ENCODE data around the gene PSMC5. TPM values are rescaled to one million over a fixed set of nuclear protein-coding genes. Genes with fewer than 3 reads are reported as not detected.
"Not testable (repeated sequence)": the region's sequence is repeated elsewhere in the genome, so short reads cannot be mapped to it uniquely, and the experiment has no call there.

Gene PSMC5
- total and polyA plus RNA-seq, 10 donors, result 74.5 to 175 (median 99.9) TPM

DNA sequence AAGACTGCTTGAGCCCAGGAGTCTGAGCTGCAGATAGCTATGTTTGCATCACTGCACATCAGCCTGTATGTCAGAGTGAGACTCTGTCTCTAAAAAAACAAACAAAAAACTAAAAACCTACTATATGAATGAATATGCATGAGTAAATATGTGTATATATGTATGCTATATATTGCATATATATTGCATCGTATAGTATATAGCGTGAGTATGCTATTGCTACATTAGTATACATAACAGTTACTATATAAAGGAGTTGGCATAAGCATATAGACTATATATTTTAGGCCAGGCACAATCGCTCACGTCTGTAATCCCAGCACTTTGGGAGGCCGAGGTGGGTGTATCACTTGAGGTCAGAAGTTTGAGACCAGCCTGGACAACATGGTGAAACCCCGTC lies 37.2 kb upstream of the PSMC5 start:
- no peak for DNase-seq
- 90 to 96% (median 95%) methylated on average over 6 of the region's 6 CpGs for WGBS, 5 donors
- no peak overlapping the region for H3K27ac ChIP-seq
- H3K4me1 ChIP-seq, result peaks cover 0 to 30% (median 0%) of the 10 kb centered on the region in 6 donors
- intact Hi-C loops (cut with DNase I; ENCODE audit: low total_unique reads), result no loop called here
- H3K9me3 ChIP-seq, result no peaks in the 10 kb centered on the region
- peaks cover 8 to 99% (median 82%) of the 10 kb centered on the region in 6 donors for H3K36me3 ChIP-seq
- H3K4me3 ChIP-seq, result no peak overlapping the region
- TF ChIP-seq, protein P1, sequence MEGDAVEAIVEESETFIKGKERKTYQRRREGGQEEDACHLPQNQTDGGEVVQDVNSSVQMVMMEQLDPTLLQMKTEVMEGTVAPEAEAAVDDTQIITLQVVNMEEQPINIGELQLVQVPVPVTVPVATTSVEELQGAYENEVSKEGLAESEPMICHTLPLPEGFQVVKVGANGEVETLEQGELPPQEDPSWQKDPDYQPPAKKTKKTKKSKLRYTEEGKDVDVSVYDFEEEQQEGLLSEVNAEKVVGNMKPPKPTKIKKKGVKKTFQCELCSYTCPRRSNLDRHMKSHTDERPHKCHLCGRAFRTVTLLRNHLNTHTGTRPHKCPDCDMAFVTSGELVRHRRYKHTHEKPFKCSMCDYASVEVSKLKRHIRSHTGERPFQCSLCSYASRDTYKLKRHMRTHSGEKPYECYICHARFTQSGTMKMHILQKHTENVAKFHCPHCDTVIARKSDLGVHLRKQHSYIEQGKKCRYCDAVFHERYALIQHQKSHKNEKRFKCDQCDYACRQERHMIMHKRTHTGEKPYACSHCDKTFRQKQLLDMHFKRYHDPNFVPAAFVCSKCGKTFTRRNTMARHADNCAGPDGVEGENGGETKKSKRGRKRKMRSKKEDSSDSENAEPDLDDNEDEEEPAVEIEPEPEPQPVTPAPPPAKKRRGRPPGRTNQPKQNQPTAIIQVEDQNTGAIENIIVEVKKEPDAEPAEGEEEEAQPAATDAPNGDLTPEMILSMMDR (IDR thresholded peaks at IDR 0.05 in 8 of 11, conservative IDR thresholded peaks at IDR 0.05 in 3 of 11), result no peak
- TF ChIP-seq POLR2AphosphoS5 (IDR thresholded peaks at IDR 0.05) (no peak), POLR2A (IDR thresholded peaks at IDR 0.05) (no peak)
- no peaks in the 10 kb centered on the region for H3K27me3 ChIP-seq (replicated peaks in 1 of 7)

DNA sequence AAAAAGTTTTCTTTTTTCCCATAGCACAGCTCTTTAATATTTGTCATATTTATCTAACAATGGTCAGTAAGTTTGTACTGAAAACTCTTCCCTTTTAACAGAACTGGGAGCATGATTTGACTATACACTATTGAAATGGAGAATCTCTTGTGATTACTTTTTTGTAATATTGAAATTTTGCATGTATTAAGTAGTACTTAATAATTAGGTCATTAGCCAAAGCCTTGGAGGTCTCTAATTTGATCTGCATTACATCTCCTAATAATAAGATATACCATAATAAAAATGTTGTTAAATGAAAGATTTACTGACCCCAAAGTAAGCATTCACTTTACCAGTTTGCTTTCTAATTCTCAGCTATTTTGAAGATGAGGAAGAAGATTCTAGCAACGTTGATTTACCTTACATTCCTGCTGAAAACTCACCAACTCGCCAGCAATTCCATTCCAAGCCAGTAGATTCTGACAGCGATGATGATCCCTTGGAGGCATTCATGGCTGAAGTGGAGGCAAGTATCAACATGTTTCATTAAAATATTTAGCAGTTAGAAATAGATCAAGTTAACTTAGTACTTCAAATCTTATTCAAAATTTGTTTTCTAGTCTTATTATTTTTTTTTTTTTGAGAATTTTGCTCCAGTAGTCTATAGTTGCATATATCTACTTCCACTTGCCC lies 35.0 kb upstream of the PSMC5 start:
- no peak for DNase-seq
- Histone ChIP-seq H3K36me3 (peaks cover 10 to 100% (median 97%) of the 10 kb centered on the region in 6 donors), H3K27ac (no peak overlapping the region), H3K4me1 (peaks cover 0 to 12% (median 0%) of the 10 kb centered on the region in 6 donors), H3K9me3 (no peaks in the 10 kb centered on the region), H3K4me3 (no peak overlapping the region), H3K27me3 (replicated peaks in 1 of 7) (no peaks in the 10 kb centered on the region)
- WGBS, 5 donors, result 83 to 94% (median 91%) methylated on average over 3 of the region's 3 CpGs
- TF ChIP-seq, protein P1 (IDR thresholded peaks at IDR 0.05 in 8 of 11, conservative IDR thresholded peaks at IDR 0.05 in 3 of 11), result no peak
- TF ChIP-seq POLR2AphosphoS5 (IDR thresholded peaks at IDR 0.05), result no peak
- no peak for TF ChIP-seq POLR2A (IDR thresholded peaks at IDR 0.05)
- intact Hi-C loops (cut with DNase I; ENCODE audit: low total_unique reads), result no loop called here

DNA sequence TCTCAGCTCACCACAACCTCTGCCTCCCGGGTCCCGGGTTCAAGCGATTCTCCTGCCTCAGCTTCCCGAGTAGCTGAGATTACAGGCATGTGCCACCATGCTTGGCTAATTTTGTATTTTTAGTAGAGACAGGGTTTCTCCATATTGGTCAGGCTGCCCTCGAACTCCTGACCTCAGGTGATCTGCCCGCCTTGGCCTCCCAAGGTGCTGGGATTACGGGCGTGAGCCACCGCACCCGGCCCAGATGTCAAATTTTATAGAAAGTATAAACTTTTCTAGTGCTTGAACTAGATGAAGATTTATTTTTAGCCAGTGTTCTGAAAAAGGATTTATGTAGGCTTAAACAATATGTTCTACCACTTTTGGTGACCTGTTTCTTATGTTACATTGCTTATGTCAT lies 30.9 kb upstream of the PSMC5 start:
- 96 to 98% (median 97%) methylated on average over 10 of the region's 10 CpGs for WGBS, 5 donors
- H3K27ac ChIP-seq; H3K27me3 ChIP-seq (replicated peaks in 1 of 7); H3K4me3 ChIP-seq; H3K9me3 ChIP-seq; intact Hi-C loops (cut with DNase I; ENCODE audit: low total_unique reads); H3K4me1 ChIP-seq; DNase-seq: not testable (repeated sequence)
- peaks cover 10 to 100% (median 98%) of the 10 kb centered on the region in 6 donors for H3K36me3 ChIP-seq

DNA sequence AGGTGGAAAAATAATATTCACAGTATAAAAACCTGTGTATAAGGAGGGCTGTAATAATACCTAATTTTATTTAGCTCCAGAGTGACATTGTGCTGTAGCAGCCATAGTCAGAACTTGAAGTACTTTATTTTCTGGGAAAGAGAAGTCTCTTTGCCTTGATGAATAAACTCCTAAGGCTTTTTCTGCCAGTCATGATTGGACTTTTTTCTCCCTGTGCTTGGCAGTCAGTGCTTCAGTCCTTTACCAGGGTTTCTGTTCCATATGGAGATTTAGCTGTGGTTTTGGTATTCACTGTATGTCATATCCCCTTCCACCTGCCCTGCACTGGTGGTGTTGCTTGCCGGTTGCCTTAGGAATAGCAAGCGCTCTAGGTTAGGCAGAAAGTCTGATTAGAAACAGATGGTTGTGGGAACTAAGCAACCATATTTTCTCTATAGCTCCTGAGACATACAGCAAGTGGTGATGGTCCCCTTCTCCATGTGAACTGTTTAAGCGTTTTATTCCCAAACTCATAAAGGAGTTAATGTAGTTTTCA lies 28.6 kb upstream of the PSMC5 start:
- WGBS, 5 donors, result 94 to 98% (median 95%) methylated on average over 3 of the region's 3 CpGs
- TF ChIP-seq POLR2A (IDR thresholded peaks at IDR 0.05) (no peak), POLR2AphosphoS5 (IDR thresholded peaks at IDR 0.05) (no peak)
- TF ChIP-seq, protein P1 (IDR thresholded peaks at IDR 0.05 in 8 of 11, conservative IDR thresholded peaks at IDR 0.05 in 3 of 11), result no peak
- Histone ChIP-seq H3K9me3 (no peaks in the 10 kb centered on the region), H3K27me3 (replicated peaks in 1 of 7) (no peaks in the 10 kb centered on the region), H3K27ac (no peak overlapping the region), H3K36me3 (peaks cover 6 to 100% (median 97%) of the 10 kb centered on the region in 6 donors), H3K4me1 (no peaks in the 10 kb centered on the region), H3K4me3 (no peak overlapping the region)
- intact Hi-C loops (cut with DNase I; ENCODE audit: low total_unique reads), result no loop called here
- DNase-seq, result no peak

All from spleen (tissue), 11 donors.